H1 (cell line): ENCODE results near the gene AP1S3. TPM values are rescaled to one million over a fixed set of nuclear protein-coding genes. Genes with fewer than 3 reads are reported as not detected.

Experiments
- CTCF ChIA-PET: fragments of 300-600 bp; sonication (Branson Sonifier 250); formaldehyde crosslinking; loops from one replicate; lab custom pipeline; 2021; ENCODE audit not compliant: partially characterized antibody; lab: Charles Lee
- POLR2A ChIA-PET: fragments of 300-600 bp; sonication (Branson Sonifier 250); formaldehyde crosslinking; loops from one replicate; lab custom pipeline; 2021; ENCODE audit warnings: inconsistent platforms; ENCODE audit not compliant: partially characterized antibody; lab: Charles Lee
- DNase-seq, 2 experiments: peaks; one replicate each; pipeline versions ENCODE4 v3.0.0 to v3.0.0-alpha.2; 2010 to 2022; ENCODE audit warnings: low spot score in 2 of 2, low read depth in 1 of 2, mixed read lengths in 1 of 2
- FAIRE-seq: peaks from 2 replicates; lab custom pipeline; 2011; peaks lifted over from hg19 to GRCh38; lab: Jason Lieb, UNC
- H2AFZ ChIP-seq: 2 replicates; pipeline ENCODE4 v1.8.1; 2012; ENCODE audit warnings: low read length, inconsistent platforms
- H2AK5ac ChIP-seq: 2 replicates; pipeline ENCODE4 v1.6.1; 2013; ENCODE audit warnings: low read depth, low read length
- H2BK120ac ChIP-seq: replicated peaks from 2 replicates; pipeline ENCODE3; 2013; ENCODE audit warnings: low read depth, low read length, inconsistent platforms
- H2BK12ac ChIP-seq: 2 replicates; pipeline ENCODE4 v1.6.1; 2013; ENCODE audit warnings: low read depth, low read length
- H2BK15ac ChIP-seq: 2 replicates; pipeline ENCODE4 v1.6.1; 2013; ENCODE audit warnings: low read length
- H2BK20ac ChIP-seq: 2 replicates; pipeline ENCODE4 v1.6.1; 2013; ENCODE audit warnings: low read length
- H2BK5ac ChIP-seq: 2 replicates; pipeline ENCODE4 v1.6.1; 2013; ENCODE audit warnings: low read depth, low read length
- H3K14ac ChIP-seq: 2 replicates; pipeline ENCODE4 v1.6.1; 2013; ENCODE audit warnings: inconsistent platforms; ENCODE audit not compliant: insufficient read length
- H3K18ac ChIP-seq: 2 replicates; pipeline ENCODE4 v1.6.1; 2013; ENCODE audit warnings: low read length; ENCODE audit errors: extremely low read depth
- H3K23ac ChIP-seq: 2 replicates; pipeline ENCODE4 v1.6.1; 2013; ENCODE audit warnings: inconsistent platforms; ENCODE audit not compliant: insufficient read length
- H3K23me2 ChIP-seq: 2 replicates; pipeline ENCODE4 v1.6.1; 2013; ENCODE audit warnings: low read depth, low read length
- H3K27ac ChIP-seq: 2 replicates; pipeline ENCODE4 v1.6.1; 2011; ENCODE audit warnings: low read depth, low read length, inconsistent platforms
- H3K27me3 ChIP-seq, 4 experiments: replicated peaks in 1 of 4; 1 replicate in 1 of 4; 2 replicates in 3 of 4; pipeline versions ENCODE4 v1.6.1 to v1.8.1; 2011 to 2013; ENCODE audit warnings: low read length in 3 of 4, mild to moderate bottlenecking in 3 of 4, inconsistent platforms in 2 of 4, mixed read lengths in 2 of 4, moderate library complexity in 1 of 4; ENCODE audit not compliant: control insufficient read depth in 3 of 4, insufficient read depth in 3 of 4; ENCODE audit errors: extremely low read depth in 1 of 4
- H3K36me3 ChIP-seq, 4 experiments: 2 replicates each; pipeline versions ENCODE4 v1.6.1 to v1.8.1; 2011 to 2013; ENCODE audit warnings: mild to moderate bottlenecking in 4 of 4, low read length in 3 of 4, moderate library complexity in 2 of 4, control low read depth in 1 of 4, inconsistent platforms in 1 of 4; ENCODE audit not compliant: insufficient read depth in 4 of 4, control insufficient read depth in 2 of 4
- H3K4ac ChIP-seq: replicated peaks from 2 replicates; pipeline ENCODE3; 2013; ENCODE audit warnings: low read length, low read depth, mixed read lengths, inconsistent platforms; ENCODE audit not compliant: insufficient read length
- H3K4me1 ChIP-seq, 4 experiments: replicated peaks in 1 of 4; 1 replicate in 1 of 4; 2 replicates in 3 of 4; pipeline versions ENCODE4 v1.6.1 to v1.8.1; 2011 to 2013; ENCODE audit warnings: low read length in 3 of 4, inconsistent platforms in 2 of 4, mixed read lengths in 1 of 4; ENCODE audit not compliant: insufficient read depth in 4 of 4, control insufficient read depth in 3 of 4
- H3K4me2 ChIP-seq, 2 experiments: 2 replicates each; pipeline versions ENCODE4 v1.6.1 to v1.8.1; 2011 to 2013; ENCODE audit warnings: low read depth in 2 of 2, low read length in 2 of 2, control low read depth in 1 of 2, inconsistent platforms in 1 of 2, mild to moderate bottlenecking in 1 of 2; ENCODE audit not compliant: insufficient read depth in 1 of 2
- H3K4me3 ChIP-seq, 4 experiments: fragments of 200-600, 300-600 bp in 1 of 4; sonication (generic), shearing (Covaris generic), sonication (Bioruptor Twin) in 1 of 4; 2 replicates each; pipeline versions ENCODE4 v1.5.1 to v1.8.1; 2011 to 2016; ENCODE audit warnings: low read length in 4 of 4, low read depth in 3 of 4, control low read depth in 2 of 4, inconsistent platforms in 2 of 4, mild to moderate bottlenecking in 2 of 4, mixed read lengths in 1 of 4, moderate library complexity in 1 of 4; ENCODE audit not compliant: insufficient read depth in 2 of 4; ENCODE audit errors: extremely low read depth in 1 of 4
- H3K56ac ChIP-seq: replicated peaks from 2 replicates; pipeline ENCODE3; 2013; ENCODE audit warnings: low read depth, mild to moderate bottlenecking, mixed read lengths, low read length, inconsistent platforms; ENCODE audit not compliant: insufficient read length
- H3K79me1 ChIP-seq: 2 replicates; pipeline ENCODE4 v1.6.1; 2013; ENCODE audit warnings: low read depth, low read length, control low read depth
- H3K79me2 ChIP-seq, 2 experiments: 2 replicates each; pipeline versions ENCODE4 v1.6.1 to v1.8.1; 2012 to 2013; ENCODE audit warnings: low read length in 2 of 2, mild to moderate bottlenecking in 2 of 2, inconsistent platforms in 1 of 2; ENCODE audit not compliant: insufficient read depth in 2 of 2, control insufficient read depth in 1 of 2
- H3K9ac ChIP-seq, 4 experiments: replicated peaks in 1 of 4; 1 replicate in 1 of 4; 2 replicates in 3 of 4; pipeline versions ENCODE4 v1.6.1 to v1.8.1; 2011 to 2013; ENCODE audit warnings: low read depth in 3 of 4, low read length in 3 of 4, control low read depth in 2 of 4, mild to moderate bottlenecking in 2 of 4, moderate library complexity in 2 of 4, inconsistent platforms in 1 of 4; ENCODE audit errors: extremely low read depth in 1 of 4
- H3K9me3 ChIP-seq, 2 experiments: 2 replicates each; pipeline versions ENCODE4 v1.6.1 to v1.8.1; 2012 to 2013; ENCODE audit warnings: mild to moderate bottlenecking in 2 of 2, moderate library complexity in 2 of 2, control low read depth in 1 of 2, inconsistent platforms in 1 of 2, low read depth in 1 of 2, low read length in 1 of 2, mixed read lengths in 1 of 2; ENCODE audit not compliant: insufficient read depth in 2 of 2
- H4K20me1 ChIP-seq, 2 experiments: replicated peaks in 1 of 2; 2 replicates each; pipeline versions ENCODE3 to v1.8.1; 2011 to 2013; ENCODE audit warnings: inconsistent platforms in 2 of 2, low read length in 2 of 2, mild to moderate bottlenecking in 1 of 2; ENCODE audit not compliant: insufficient read depth in 2 of 2, control insufficient read depth in 1 of 2
- H4K5ac ChIP-seq: 2 replicates; pipeline ENCODE4 v1.6.1; 2013; ENCODE audit warnings: low read length, low read depth, mixed read lengths, inconsistent platforms; ENCODE audit not compliant: insufficient read length
- H4K8ac ChIP-seq: 2 replicates; pipeline ENCODE4 v1.8.0; 2013; ENCODE audit warnings: mild to moderate bottlenecking, moderate library complexity, low read length, inconsistent platforms; ENCODE audit not compliant: insufficient read depth; ENCODE audit errors: extremely low read depth
- H4K91ac ChIP-seq: replicated peaks from 2 replicates; pipeline ENCODE3; 2013; ENCODE audit warnings: low read length, mixed read lengths, inconsistent platforms; ENCODE audit not compliant: insufficient read length
- ASH2L ChIP-seq: fragments of 200-600, 300-600 bp; sonication (generic); IDR thresholded peaks from one replicate; pipeline ENCODE4 v1.7.1; 2017; ENCODE audit warnings: low read length
- BRCA1 ChIP-seq: IDR thresholded peaks from 2 replicates; pipeline ENCODE4 v1.6.1; 2012; ENCODE audit warnings: low read depth, low read length, improper control_type of control experiment
- CTCF ChIP-seq, 3 experiments: IDR thresholded peaks; 1 replicate in 2 of 3; 2 replicates in 1 of 3; pipeline versions ENCODE4 v1.5.1 to v1.6.1; 2011; ENCODE audit warnings: low read length in 3 of 3, mild to moderate bottlenecking in 3 of 3, inconsistent platforms in 2 of 3, low read depth in 1 of 3, moderate library complexity in 1 of 3; ENCODE audit not compliant: insufficient read depth in 1 of 3; ENCODE audit errors: control extremely low read depth in 1 of 3
- FOSL1 ChIP-seq: IDR thresholded peaks from 2 replicates; pipeline ENCODE4 v1.6.1; 2011; ENCODE audit warnings: mild to moderate bottlenecking, low read depth, low read length, moderate library complexity; ENCODE audit not compliant: insufficient read depth
- POLR2A ChIP-seq, 2 experiments: IDR thresholded peaks; 1 replicate in 1 of 2; 2 replicates in 1 of 2; pipeline ENCODE4 v1.6.1; 2011; ENCODE audit warnings: low read depth in 2 of 2, low read length in 2 of 2, mild to moderate bottlenecking in 2 of 2; ENCODE audit errors: control extremely low read depth in 1 of 2
- SP4 ChIP-seq: IDR thresholded peaks from 2 replicates; pipeline ENCODE4 v1.6.1; 2012; ENCODE audit warnings: low read length, inconsistent platforms
- TAF7 ChIP-seq: optimal IDR thresholded peaks from 2 replicates; pipeline ENCODE3; 2011; ENCODE audit warnings: low read depth, mild to moderate bottlenecking, inconsistent platforms, low read length, moderate library complexity, borderline replicate concordance
- YY1 ChIP-seq: IDR thresholded peaks from 2 replicates; pipeline ENCODE4 v1.6.1; 2011; ENCODE audit warnings: low read depth, mild to moderate bottlenecking, low read length
- WGBS, 2 experiments: shearing (Covaris generic) in 1 of 2; methylation state at CpG; one replicate each; pipeline versions ENCODE4 v1.1.6 to v1.1.7; 2013 to 2015; ENCODE audit warnings: low lambda C conversion rate in 2 of 2, mixed read lengths in 2 of 2, inconsistent platforms in 1 of 2, low coverage in 1 of 2, missing lambda C conversion rate in 1 of 2; ENCODE audit not compliant: insufficient replicate concordance in 2 of 2, insufficient coverage in 1 of 2, insufficient read length in 1 of 2; ENCODE audit errors: extremely low coverage in 1 of 2, missing lambda C conversion rate in 1 of 2; 5-methylcytosine and 5-hydroxymethylcytosine counted together
- polyA plus RNA-seq, 7 experiments: library from polyadenylated mRNA; depleted of rRNA in 3 of 7; stranded (reverse) in 5 of 7; unstranded in 2 of 7; fragments of >200 nt in 5 of 7; fragments of 200-250 nt in 2 of 7; gene quantifications; 1 replicate in 5 of 7; 2 replicates in 1 of 7; 4 replicates in 1 of 7; pipeline versions ENCODE4 v1.2.1 to v1.2.3, GENCODE V29; 2011 to 2013; ENCODE audit warnings: missing spikeins in 2 of 7, mixed read lengths in 2 of 7
- total RNA-seq: library from RNA; stranded (reverse); fragmentation: NEBNext Ultra II Directional; extraction: Animal tissue kit (Norgen Biotek cat#: 25700); gene quantifications from 2 replicates; pipeline ENCODE4 v1.2.1, GENCODE V29; 2021

The AP1S3 gene
- total and polyA plus RNA-seq, 2 of the 8 experiments (the other 6 are each of a cell fraction or from before 2014, with no cell fraction given) = 3.9 to 20.2 TPM

DNA sequence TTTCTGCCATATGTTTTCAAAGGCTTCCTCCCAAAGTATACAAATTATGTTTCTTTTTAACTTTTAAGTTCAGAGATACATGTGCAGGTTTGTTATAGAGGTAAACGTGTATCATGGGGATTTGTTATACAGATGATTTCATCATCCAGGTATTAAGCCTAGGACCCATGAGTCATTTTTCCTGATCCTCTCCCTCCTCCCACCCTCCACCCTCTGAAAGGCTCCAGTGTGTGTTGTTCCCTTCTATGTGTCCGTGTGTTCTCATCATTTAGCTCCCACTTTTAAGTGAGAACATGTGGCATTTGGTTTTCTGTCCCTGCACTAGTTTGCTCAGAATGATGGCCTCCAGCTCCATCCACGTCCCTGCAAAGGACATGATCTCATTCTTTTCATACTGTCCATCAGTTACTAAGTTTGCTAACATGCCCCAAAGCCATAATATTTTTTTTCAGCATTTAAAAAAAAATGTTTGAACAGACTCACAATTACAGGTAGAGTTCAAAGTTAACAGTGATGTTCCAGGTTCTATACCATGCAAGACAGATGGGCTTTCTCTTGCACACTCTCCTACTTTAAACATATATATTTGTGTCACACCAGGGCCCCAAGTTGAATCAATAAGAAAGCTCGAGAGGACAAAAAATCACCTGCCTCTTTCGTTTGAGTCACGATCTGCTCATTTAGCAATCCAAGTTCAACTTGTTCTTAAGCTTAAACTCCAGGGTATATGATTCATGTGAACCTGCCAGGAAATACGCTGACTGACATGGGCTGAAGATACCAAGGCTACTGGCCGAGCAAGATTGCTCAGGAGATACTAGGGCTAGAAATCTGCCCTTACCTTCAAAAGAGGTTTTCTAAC is 77.6 kb downstream of the AP1S3 start:
- TF ChIP-seq YY1 (no peak), TAF7 (no peak), ASH2L (no peak), POLR2A (IDR thresholded peaks at IDR 0.05; ENCODE audit: control extremely low read depth in 1 of 2, low read depth in 2 of 2, low read length in 2 of 2) (no peak), CTCF (IDR thresholded peaks at IDR 0.05; ENCODE audit: control extremely low read depth in 1 of 3, insufficient read depth in 1 of 3, low read depth in 1 of 3, low read length in 3 of 3) (no peak), BRCA1 (no peak), SP4 (no peak), FOSL1 (no peak)
- Histone ChIP-seq H3K79me2 (no peaks in the 10 kb centered on the region), H3K23ac (no peak overlapping the region), H3K4me3 (no peak overlapping the region), H3K79me1 (no peaks in the 10 kb centered on the region), H3K9me3 (no peaks in the 10 kb centered on the region), H3K4ac (no peak overlapping the region), H3K4me2 (no peak overlapping the region), H4K8ac (no peak overlapping the region), H3K27ac (no peak overlapping the region), H4K20me1 (no peaks in the 10 kb centered on the region), H3K9ac (no peak overlapping the region), H3K4me1 (no peaks in the 10 kb centered on the region), H3K36me3 (no peaks in the 10 kb centered on the region), H3K18ac (no peak overlapping the region), H2BK15ac (no peak overlapping the region), H2BK120ac (no peak overlapping the region), H2AK5ac (no peak overlapping the region), H3K14ac (no peak overlapping the region), H2AFZ (no peak overlapping the region), H3K56ac (no peak overlapping the region), H2BK5ac (no peak overlapping the region), H4K5ac (no peak overlapping the region), H4K91ac (no peak overlapping the region), H3K27me3 (no peaks in the 10 kb centered on the region), H3K23me2 (no peaks in the 10 kb centered on the region), H2BK12ac (no peak overlapping the region), H2BK20ac (no peak overlapping the region)
- ChIA-PET POLR2A (no interaction called here), CTCF (interaction anchor here (0.6 to 8.3 kb wide), 10 partner anchors 16 to 788 kb away, joined by 3 to 78 read pairs (median 4); no protein-coding TSS in a partner anchor)
- no peak for DNase-seq
- no peak for FAIRE-seq
- 82% methylated on average over 8 of the region's 8 CpGs; no CpG with 5 or more reads in 1 of the 2 experiments for WGBS, 2 experiments
